GM23248 (cell line): ENCODE measurements around the gene CFAP299.

Experiments
- EZH2 ChIP-seq: fragments of 200-600 bp; sonication (generic); IDR thresholded peaks from 2 replicates; pipeline ENCODE4 v1.6.1; 2018; ENCODE audit warnings: antibody characterized with exemption, mild to moderate bottlenecking; ENCODE audit not compliant: insufficient read depth, poor library complexity, severe bottlenecking
- EZH2phosphoT487 ChIP-seq: fragments of 200-600 bp; sonication (generic); IDR thresholded peaks from 2 replicates; pipeline ENCODE4 v1.6.1; 2018; ENCODE audit warnings: antibody characterized with exemption, moderate library complexity, mild to moderate bottlenecking, low read depth; ENCODE audit not compliant: insufficient read depth

GRCh38 chr4:80912350-80912749, 576.8 kb downstream of the CFAP299 start:
- no peak for TF ChIP-seq EZH2
- no peak for TF ChIP-seq EZH2phosphoT487
